Measurements from ENCODE around the gene PACS1. TPM values are rescaled to one million over a fixed set of nuclear protein-coding genes. Genes with fewer than 3 reads are reported as not detected.

The PACS1 gene
- total and polyA plus RNA-seq, 4 experiments from 2014 or later, result 13.7 to 262 (median 177) TPM

GRCh38 chr11:66289548-66290329 lies 219.7 kb downstream of the PACS1 start:
- peaks cover 10 to 14% of the 10 kb centered on the region in 2 donors for H3K27me3 Mint-ChIP-seq
- H3K36me3 ChIP-seq (ENCODE audit: insufficient read depth, low read length), result no peaks in the 10 kb centered on the region
- peak overlapping the region; percentile 88 for H3K27ac ChIP-seq (ENCODE audit: low read depth, low read length)
- peak overlapping the region; percentile 83 to 98 (median 96) for H3K27ac Mint-ChIP-seq
- no peak for DNase-seq
- H3K4me3 Mint-ChIP-seq, result peak overlapping the region; percentile 83 to 96 (median 92)
- H3K36me3 Mint-ChIP-seq, result peaks cover 0 to 1% of the 10 kb centered on the region in 2 donors
- H3K4me3 ChIP-seq (ENCODE audit: low read length in 2 of 2), result peak overlapping the region; percentile 70 to 84
- no peaks in the 10 kb centered on the region for H3K27me3 ChIP-seq (ENCODE audit: insufficient read depth, low read length)
- peaks cover 39% of the 10 kb centered on the region for H3K4me1 ChIP-seq (ENCODE audit: insufficient read depth, low read length)
- H3K9me3 Mint-ChIP-seq, result no peaks in the 10 kb centered on the region
- intact Hi-C loops (cut with micrococcal nuclease), result loop anchor here (1.0 kb wide), 3 partner anchors 21 to 132 kb away; partner anchors contain the start of genes NPAS4 and RAB1B
- no peaks in the 10 kb centered on the region for H3K9me3 ChIP-seq (ENCODE audit: control insufficient read depth in 1 of 2, low read length in 2 of 2)
- POLR2A ChIA-PET (ENCODE audit: partially characterized antibody), result interaction anchor here (0.6 to 13.4 kb wide), 27 partner anchors 11 to 1155 kb away, joined by 3 to 167 read pairs (median 3); partner anchors contain the start of genes B4GAT1, BRMS1, CNIH2 and MALAT1
- CTCF ChIA-PET (ENCODE audit: partially characterized antibody), result interaction anchor here (1.0 to 6.4 kb wide), 3 partner anchors 19 to 22 kb away, joined by 3 to 29 read pairs (median 9); partner anchors contain the start of gene RAB1B
- peaks cover 16 to 49% (median 29%) of the 10 kb centered on the region in 4 donors for H3K4me1 Mint-ChIP-seq

DNA sequence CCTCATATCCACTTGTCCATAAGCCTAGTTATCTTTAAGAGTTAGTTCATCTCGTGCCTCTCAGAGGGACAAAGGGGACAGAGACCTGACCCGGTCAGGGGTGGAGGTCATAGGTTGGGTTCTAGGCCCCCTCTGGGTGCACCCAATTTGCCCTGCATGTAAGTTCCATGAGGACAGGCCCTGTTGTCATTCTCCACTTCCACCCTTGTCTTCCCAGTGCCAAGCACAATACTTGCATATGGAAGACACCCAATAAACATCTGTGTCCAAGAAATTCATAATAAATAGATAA lies 220.2 kb downstream of the PACS1 start:
- H3K27ac ChIP-seq (ENCODE audit: low read depth, low read length), result no peak overlapping the region
- Mint-ChIP-seq H3K36me3 (peaks cover 0 to 1% of the 10 kb centered on the region in 2 donors), H3K4me1 (peaks cover 16 to 49% (median 29%) of the 10 kb centered on the region in 4 donors), H3K27me3 (peaks cover 10 to 14% of the 10 kb centered on the region in 2 donors), H3K4me3 (peak overlapping the region; percentile 4 to 96 (median 92)), H3K27ac (peak overlapping the region in 4 of 7 donors; percentile 9 to 96 (median 50)), H3K9me3 (no peaks in the 10 kb centered on the region)
- intact Hi-C loops (cut with micrococcal nuclease), result no loop called here
- POLR2A ChIA-PET (ENCODE audit: partially characterized antibody), result interaction anchor here (1.1 to 5.1 kb wide), 3 partner anchors 22 to 62 kb away, joined by 3 to 53 read pairs (median 14); partner anchors contain the start of gene B4GAT1
- peaks cover 39% of the 10 kb centered on the region for H3K4me1 ChIP-seq (ENCODE audit: insufficient read depth, low read length)
- no peak overlapping the region for H3K4me3 ChIP-seq (ENCODE audit: low read length in 2 of 2)
- H3K27me3 ChIP-seq (ENCODE audit: insufficient read depth, low read length), result no peaks in the 10 kb centered on the region
- no peaks in the 10 kb centered on the region for H3K9me3 ChIP-seq (ENCODE audit: control insufficient read depth in 1 of 2, low read length in 2 of 2)
- CTCF ChIA-PET (ENCODE audit: partially characterized antibody), result interaction anchor here (6.4 kb wide), 1 partner anchor 21 kb away, joined by 29 read pairs; no protein-coding TSS in a partner anchor
- DNase-seq, result no peak
- no peaks in the 10 kb centered on the region for H3K36me3 ChIP-seq (ENCODE audit: insufficient read depth, low read length)

DNA sequence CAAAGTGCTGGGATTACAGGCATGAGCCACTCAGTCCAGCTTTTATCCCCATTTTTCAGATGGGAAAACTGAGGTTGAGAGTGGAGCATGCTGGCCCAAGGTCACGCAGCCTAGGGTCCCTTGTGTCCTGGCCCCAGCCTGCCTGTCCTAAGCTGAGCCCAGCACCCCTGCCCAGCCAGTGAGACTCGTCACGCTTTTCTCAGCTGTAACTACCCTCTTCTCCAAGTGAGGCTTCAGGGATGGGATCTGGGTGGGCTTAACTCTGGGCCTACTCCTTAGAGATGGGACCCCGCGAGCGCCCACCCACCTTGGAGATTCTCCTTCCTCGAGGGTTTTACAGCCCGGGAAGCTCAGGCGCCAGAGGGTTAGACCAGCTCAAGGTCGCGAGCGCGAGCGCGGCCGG lies 221.2 kb downstream of the PACS1 start:
- no peaks in the 10 kb centered on the region for H3K9me3 ChIP-seq (ENCODE audit: control insufficient read depth in 1 of 2, low read length in 2 of 2)
- peak overlapping the region in 1 of 7 donors; percentile 83 for H3K27ac Mint-ChIP-seq
- peaks cover 0 to 1% of the 10 kb centered on the region in 2 donors for H3K36me3 Mint-ChIP-seq
- H3K36me3 ChIP-seq (ENCODE audit: insufficient read depth, low read length), result no peaks in the 10 kb centered on the region
- POLR2A ChIA-PET (ENCODE audit: partially characterized antibody), result interaction anchor here (0.8 to 5.1 kb wide), 7 partner anchors 9 to 552 kb away, joined by 3 to 53 read pairs (median 4); partner anchors contain the start of genes RAB1B and RCE1
- intact Hi-C loops (cut with micrococcal nuclease), result no loop called here
- DNase-seq, result no peak
- H3K4me1 ChIP-seq (ENCODE audit: insufficient read depth, low read length), result peaks cover 39% of the 10 kb centered on the region
- CTCF ChIA-PET (ENCODE audit: partially characterized antibody), result interaction anchor here (1.1 to 6.4 kb wide), 3 partner anchors 9 to 69 kb away, joined by 3 to 29 read pairs (median 5); no protein-coding TSS in a partner anchor
- no peaks in the 10 kb centered on the region for H3K27me3 ChIP-seq (ENCODE audit: insufficient read depth, low read length)
- H3K4me1 Mint-ChIP-seq, result peaks cover 14 to 49% (median 29%) of the 10 kb centered on the region in 4 donors
- no peaks in the 10 kb centered on the region for H3K9me3 Mint-ChIP-seq
- no peak overlapping the region for H3K4me3 ChIP-seq (ENCODE audit: low read length in 2 of 2)
- no peak overlapping the region for H3K27ac ChIP-seq (ENCODE audit: low read depth, low read length)
- peaks cover 10 to 14% of the 10 kb centered on the region in 2 donors for H3K27me3 Mint-ChIP-seq
- H3K4me3 Mint-ChIP-seq, result peak overlapping the region in 6 of 8 donors; percentile 9 to 94 (median 60)

- H3K27ac Mint-ChIP-seq, result peak within 1 kb of the TSS in 4 of 7 donors; percentile 42 to 84 (median 81)
- Histone ChIP-seq H3K4me1 (ENCODE audit: insufficient read depth, low read length) (peaks cover 39% of the 10 kb centered on the region), H3K4me3 (ENCODE audit: low read length in 2 of 2) (peak within 1 kb of the TSS in 1 of 2 donors; percentile 35), H3K9me3 (ENCODE audit: control insufficient read depth in 1 of 2, low read length in 2 of 2) (no peaks in the 10 kb centered on the region), H3K27ac (ENCODE audit: low read depth, low read length) (no peak within 1 kb of the TSS), H3K27me3 (ENCODE audit: insufficient read depth, low read length) (no peaks in the 10 kb centered on the region), H3K36me3 (ENCODE audit: insufficient read depth, low read length) (no peaks in the 10 kb centered on the region)
- H3K36me3 Mint-ChIP-seq, result peaks cover 0 to 1% of the 10 kb centered on the region in 2 donors
- ChIA-PET CTCF (ENCODE audit: partially characterized antibody) (interaction anchor here (1.1 to 1.4 kb wide), 2 partner anchors 9 to 70 kb away, joined by 3 to 5 read pairs; no protein-coding TSS in a partner anchor), POLR2A (ENCODE audit: partially characterized antibody) (interaction anchor here (0.8 to 5.1 kb wide), 7 partner anchors 9 to 551 kb away, joined by 3 to 53 read pairs (median 4); partner anchors contain the start of genes RAB1B and RCE1)
- peak within 1 kb of the TSS; percentile 65 to 94 (median 82) for H3K4me3 Mint-ChIP-seq
- peak in 1 of 5 donors; percentile 32 for DNase-seq
- peaks cover 14 to 45% (median 29%) of the 10 kb centered on the region in 4 donors for H3K4me1 Mint-ChIP-seq
- H3K9me3 Mint-ChIP-seq, result no peaks in the 10 kb centered on the region
- intact Hi-C loops (cut with micrococcal nuclease), result no loop called here
- peaks cover 10 to 14% of the 10 kb centered on the region in 2 donors for H3K27me3 Mint-ChIP-seq
Measured at GRCh38 chr11:66291706-66292542, 221.9 kb downstream of the PACS1 start, which contains the start of gene TMEM151A. TSS of gene TMEM151A (plus strand) at chr11:66291894. CDS start at chr11:66292014, 120 bp downstream.

GRCh38 chr11:66292543-66293332 lies 222.7 kb downstream of the PACS1 start:
- H3K27me3 ChIP-seq (ENCODE audit: insufficient read depth, low read length), result no peaks in the 10 kb centered on the region
- H3K27ac Mint-ChIP-seq, result peak overlapping the region in 2 of 7 donors; percentile 30 to 79
- intact Hi-C loops (cut with micrococcal nuclease), result no loop called here
- no peak for DNase-seq
- peaks cover 32% of the 10 kb centered on the region for H3K4me1 ChIP-seq (ENCODE audit: insufficient read depth, low read length)
- no peaks in the 10 kb centered on the region for H3K36me3 ChIP-seq (ENCODE audit: insufficient read depth, low read length)
- POLR2A ChIA-PET (ENCODE audit: partially characterized antibody), result no interaction called here
- CTCF ChIA-PET (ENCODE audit: partially characterized antibody), result no interaction called here
- peaks cover 0 to 1% of the 10 kb centered on the region in 2 donors for H3K36me3 Mint-ChIP-seq
- H3K4me3 Mint-ChIP-seq, result peak overlapping the region; percentile 7 to 80 (median 60)
- H3K4me3 ChIP-seq (ENCODE audit: low read length in 2 of 2), result no peak overlapping the region
- H3K9me3 Mint-ChIP-seq, result no peaks in the 10 kb centered on the region
- H3K9me3 ChIP-seq (ENCODE audit: control insufficient read depth in 1 of 2, low read length in 2 of 2), result no peaks in the 10 kb centered on the region
- H3K27ac ChIP-seq (ENCODE audit: low read depth, low read length), result no peak overlapping the region
- peaks cover 10 to 14% of the 10 kb centered on the region in 2 donors for H3K27me3 Mint-ChIP-seq
- H3K4me1 Mint-ChIP-seq, result peaks cover 14 to 37% (median 26%) of the 10 kb centered on the region in 4 donors

DNA sequence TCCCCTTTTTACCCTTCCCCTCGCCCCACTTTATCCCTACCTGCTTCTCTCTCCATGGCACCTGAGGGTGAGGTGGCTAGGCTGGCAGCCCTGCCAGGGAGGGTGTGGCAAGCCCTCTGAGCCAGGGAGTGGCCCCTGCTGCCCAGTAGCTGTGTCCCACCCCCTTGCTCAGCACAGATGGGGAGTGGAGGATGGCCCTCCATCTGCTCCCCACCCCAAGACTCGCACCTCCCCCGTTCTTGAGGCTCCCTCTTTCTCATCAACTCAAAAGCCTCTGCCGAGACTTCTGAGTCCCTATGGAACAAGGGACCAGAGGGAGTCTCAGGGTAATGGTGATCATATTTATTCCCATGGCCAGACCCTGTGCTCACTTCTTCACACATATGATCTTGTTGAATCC lies 223.3 kb downstream of the PACS1 start:
- H3K36me3 Mint-ChIP-seq, result peaks cover 0 to 1% of the 10 kb centered on the region in 2 donors

More for the DNA sequence above, 223.3 kb downstream of the PACS1 start:
- Histone ChIP-seq H3K4me1 (ENCODE audit: insufficient read depth, low read length) (peaks cover 26% of the 10 kb centered on the region), H3K27me3 (ENCODE audit: insufficient read depth, low read length) (no peaks in the 10 kb centered on the region), H3K27ac (ENCODE audit: low read depth, low read length) (no peak overlapping the region), H3K36me3 (ENCODE audit: insufficient read depth, low read length) (no peaks in the 10 kb centered on the region), H3K9me3 (ENCODE audit: control insufficient read depth in 1 of 2, low read length in 2 of 2) (no peaks in the 10 kb centered on the region), H3K4me3 (ENCODE audit: low read length in 2 of 2) (no peak overlapping the region)
- Mint-ChIP-seq H3K4me1 (peaks cover 14 to 33% (median 23%) of the 10 kb centered on the region in 4 donors), H3K9me3 (no peaks in the 10 kb centered on the region), H3K27me3 (peaks cover 10 to 14% of the 10 kb centered on the region in 2 donors), H3K4me3 (peak overlapping the region in 1 of 8 donors; percentile 52), H3K27ac (peak overlapping the region in 1 of 7 donors; percentile 35)
- ChIA-PET CTCF (ENCODE audit: partially characterized antibody) (interaction anchor here (1.0 kb wide), 1 partner anchor 92 kb away, joined by 3 read pairs; no protein-coding TSS in a partner anchor), POLR2A (ENCODE audit: partially characterized antibody) (no interaction called here)
- no peak for DNase-seq
- intact Hi-C loops (cut with micrococcal nuclease), result no loop called here

All from CD4-positive, alpha-beta memory T cell (primary cell).